GM12891 (cell line): Measurements from ENCODE around the gene WDR1. TPM values are rescaled to one million over a fixed set of nuclear protein-coding genes. Genes with fewer than 3 reads are reported as not detected.
A peak's percentile ranks its signal among the peaks of the same experiment; 100 is the strongest.

ENCODE experiments used
- DNase-seq: peaks from one replicate; pipeline ENCODE4 v3.0.0; 2011; ENCODE audit warnings: low spot score; ENCODE audit not compliant: insufficient read length
- FAIRE-seq: peaks from 2 replicates; lab custom pipeline; 2011; peaks lifted over from hg19 to GRCh38; lab: Jason Lieb, UNC
- PAX5 ChIP-seq: IDR thresholded peaks from 2 replicates; pipeline ENCODE4 v1.6.1; 2011; ENCODE audit warnings: low read length, moderate library complexity, mild to moderate bottlenecking; ENCODE audit not compliant: insufficient read depth, severe bottlenecking
- POLR2A ChIP-seq: IDR thresholded peaks from 2 replicates; pipeline ENCODE4 v1.6.1; 2011; ENCODE audit warnings: low read depth, low read length, control low read depth
- POLR2AphosphoS5 ChIP-seq: IDR thresholded peaks from 2 replicates; pipeline ENCODE4 v1.6.1; 2011; ENCODE audit warnings: low read depth, low read length, control low read depth
- POU2F2 ChIP-seq: IDR thresholded peaks from 2 replicates; pipeline ENCODE4 v1.6.1; 2011; ENCODE audit warnings: low read depth, mild to moderate bottlenecking, control low read depth, low read length, moderate library complexity
- SPI1 ChIP-seq: IDR thresholded peaks from 2 replicates; pipeline ENCODE4 v1.6.1; 2011; ENCODE audit warnings: low read depth, low read length, control low read depth
- TAF1 ChIP-seq: IDR thresholded peaks from 2 replicates; pipeline ENCODE4 v1.6.1; 2011; ENCODE audit warnings: low read depth, low read length, control low read depth
- polyA plus RNA-seq: library from polyadenylated mRNA; unstranded; fragments of >200 nt; gene quantifications from one replicate; pipeline ENCODE4 v1.2.1, GENCODE V29; 2012; ENCODE audit warnings: low read depth, missing spikeins, inconsistent platforms; ENCODE audit not compliant: missing spikeins

Gene WDR1
- 199 TPM for polyA plus RNA-seq

GRCh38 chr4:10116569-10117358 is at the start of gene WDR1:
TSS of gene WDR1 (minus strand) at chr4:10116799. CDS start at chr4:10116666, 133 bp downstream.
- DNase-seq (peak; percentile 92), FAIRE-seq (peak; percentile 94)
- no peak for TF ChIP-seq SPI1
- TF ChIP-seq POU2F2, result peak; percentile 82
- TF ChIP-seq PAX5, result no peak
- peak; percentile 98 for TF ChIP-seq POLR2AphosphoS5
- TF ChIP-seq POLR2A, result peak; percentile 98
- peak; percentile 88 for TF ChIP-seq TAF1

GRCh38 chr4:10164877-10165283 is 48.3 kb upstream of the WDR1 start:
- FAIRE-seq (no peak), DNase-seq (no peak)
- TF ChIP-seq POLR2A (no peak), POU2F2 (no peak), TAF1 (no peak), PAX5 (no peak), POLR2AphosphoS5 (no peak), SPI1 (no peak)

GRCh38 chr4:10163296-10163695 is 46.7 kb upstream of the WDR1 start:
- no peak for TF ChIP-seq PAX5
- no peak for TF ChIP-seq SPI1
- TF ChIP-seq POLR2AphosphoS5, result no peak
- no peak for TF ChIP-seq TAF1
- TF ChIP-seq POU2F2, result no peak
- no peak for TF ChIP-seq POLR2A
- no peak for DNase-seq

GRCh38 chr4:10162341-10163000 is 45.9 kb upstream of the WDR1 start:
- FAIRE-seq (no peak), DNase-seq (no peak)
- no peak for TF ChIP-seq PAX5
- TF ChIP-seq POLR2AphosphoS5, result no peak
- no peak for TF ChIP-seq POLR2A
- TF ChIP-seq TAF1, result no peak
- TF ChIP-seq POU2F2, result no peak
- TF ChIP-seq SPI1, result no peak

More at GRCh38 chr4:10163296-10163695, 46.7 kb upstream of the WDR1 start:
- no peak for FAIRE-seq

GRCh38 chr4:10161840-10162239 is 45.2 kb upstream of the WDR1 start:
- FAIRE-seq (no peak), DNase-seq (no peak)
- no peak for TF ChIP-seq POU2F2
- no peak for TF ChIP-seq POLR2A

GRCh38 chr4:10161146-10161545 is 44.5 kb upstream of the WDR1 start:
- DNase-seq (no peak), FAIRE-seq (no peak)
- TF ChIP-seq TAF1, result no peak
- no peak for TF ChIP-seq SPI1
- no peak for TF ChIP-seq POU2F2
- no peak for TF ChIP-seq POLR2A
- no peak for TF ChIP-seq POLR2AphosphoS5
- no peak for TF ChIP-seq PAX5

- no peak for DNase-seq
- TF ChIP-seq POU2F2, result no peak
- no peak for TF ChIP-seq PAX5
- TF ChIP-seq SPI1, result no peak
- no peak for TF ChIP-seq POLR2A
- TF ChIP-seq TAF1, result no peak
- no peak for TF ChIP-seq POLR2AphosphoS5
- no peak for FAIRE-seq
Measured at GRCh38 chr4:10160281-10160856, 43.8 kb upstream of the WDR1 start.

GRCh38 chr4:10159671-10160070 is 43.1 kb upstream of the WDR1 start:
- FAIRE-seq (no peak), DNase-seq (no peak)
- TF ChIP-seq SPI1, result no peak
- no peak for TF ChIP-seq POLR2A
- TF ChIP-seq POLR2AphosphoS5, result no peak
- no peak for TF ChIP-seq PAX5
- no peak for TF ChIP-seq POU2F2
- no peak for TF ChIP-seq TAF1

GRCh38 chr4:10158333-10158942 is 41.8 kb upstream of the WDR1 start:
- FAIRE-seq (no peak), DNase-seq (no peak)
- no peak for TF ChIP-seq SPI1
- TF ChIP-seq TAF1, result no peak
- TF ChIP-seq POLR2AphosphoS5, result no peak
- TF ChIP-seq POU2F2, result no peak
- no peak for TF ChIP-seq POLR2A
- TF ChIP-seq PAX5, result no peak

- peak; percentile 56 for DNase-seq
- TF ChIP-seq POLR2AphosphoS5, result no peak
- no peak for TF ChIP-seq POU2F2
- TF ChIP-seq TAF1, result no peak
- TF ChIP-seq PAX5, result no peak
- no peak for TF ChIP-seq POLR2A
- no peak for TF ChIP-seq SPI1
- peak; percentile 69 for FAIRE-seq
Measured at GRCh38 chr4:10157478-10158332, 41.1 kb upstream of the WDR1 start.
